ENCODE results near the gene SYTL3.

Gene SYTL3

DNA sequence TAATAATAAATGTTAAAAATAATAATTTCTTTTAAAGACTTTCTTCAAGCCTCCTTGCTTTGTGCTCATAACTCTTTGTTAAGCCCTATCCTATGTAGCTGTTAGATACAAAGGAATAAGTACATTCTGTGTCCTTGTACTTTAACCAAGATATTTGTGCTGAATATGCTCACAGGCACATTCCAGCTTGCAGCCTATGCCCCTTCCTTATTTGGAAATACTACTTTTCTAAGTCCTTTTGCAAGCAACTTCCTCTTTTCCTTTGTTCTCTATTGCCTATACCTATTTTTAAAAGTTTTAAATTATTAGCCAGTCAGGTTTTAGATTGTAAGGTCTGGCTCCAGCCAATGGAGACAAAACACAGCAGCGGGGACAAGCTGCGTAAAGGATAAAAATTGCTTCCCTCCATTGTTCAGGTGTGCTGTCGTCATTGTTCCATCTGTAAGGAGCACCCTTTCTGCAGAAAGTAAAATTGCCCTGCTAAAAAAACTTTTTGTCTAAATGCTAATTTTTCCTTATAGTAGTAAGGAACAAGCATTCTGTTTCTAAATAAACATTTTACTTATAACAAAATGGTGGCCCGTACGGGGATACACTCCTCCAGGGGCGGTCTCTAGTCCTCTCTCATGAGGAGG, 80.2 kb downstream of the SYTL3 start:
- DNase-seq (ENCODE audit: low spot score), result no peak

GRCh38 chr6:158730541-158730907, 80.7 kb downstream of the SYTL3 start:
- DNase-seq (ENCODE audit: low spot score), result no peak

DNA sequence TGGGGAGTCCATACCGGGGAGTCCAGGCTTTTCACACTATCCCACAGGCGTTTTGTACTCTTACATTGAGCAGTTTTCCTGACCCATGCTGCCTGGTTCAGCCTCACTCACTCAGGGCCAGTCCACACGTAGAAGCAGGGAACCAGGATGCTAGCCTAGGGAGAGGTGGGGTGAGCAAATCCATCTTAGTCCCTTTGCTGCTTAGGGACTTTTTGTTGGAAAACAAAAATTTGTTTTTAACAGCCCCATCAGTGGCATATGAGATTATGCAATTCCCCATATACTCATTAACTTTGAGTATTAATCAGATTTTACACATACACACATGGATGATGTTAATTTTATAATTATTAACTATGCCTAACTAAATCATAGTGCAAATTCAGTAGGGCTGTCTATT, 85.2 kb downstream of the SYTL3 start:
- no peak for DNase-seq (ENCODE audit: low spot score)

GRCh38 chr6:158737082-158737709, 87.3 kb downstream of the SYTL3 start:
- DNase-seq (ENCODE audit: low spot score), result no peak

DNA sequence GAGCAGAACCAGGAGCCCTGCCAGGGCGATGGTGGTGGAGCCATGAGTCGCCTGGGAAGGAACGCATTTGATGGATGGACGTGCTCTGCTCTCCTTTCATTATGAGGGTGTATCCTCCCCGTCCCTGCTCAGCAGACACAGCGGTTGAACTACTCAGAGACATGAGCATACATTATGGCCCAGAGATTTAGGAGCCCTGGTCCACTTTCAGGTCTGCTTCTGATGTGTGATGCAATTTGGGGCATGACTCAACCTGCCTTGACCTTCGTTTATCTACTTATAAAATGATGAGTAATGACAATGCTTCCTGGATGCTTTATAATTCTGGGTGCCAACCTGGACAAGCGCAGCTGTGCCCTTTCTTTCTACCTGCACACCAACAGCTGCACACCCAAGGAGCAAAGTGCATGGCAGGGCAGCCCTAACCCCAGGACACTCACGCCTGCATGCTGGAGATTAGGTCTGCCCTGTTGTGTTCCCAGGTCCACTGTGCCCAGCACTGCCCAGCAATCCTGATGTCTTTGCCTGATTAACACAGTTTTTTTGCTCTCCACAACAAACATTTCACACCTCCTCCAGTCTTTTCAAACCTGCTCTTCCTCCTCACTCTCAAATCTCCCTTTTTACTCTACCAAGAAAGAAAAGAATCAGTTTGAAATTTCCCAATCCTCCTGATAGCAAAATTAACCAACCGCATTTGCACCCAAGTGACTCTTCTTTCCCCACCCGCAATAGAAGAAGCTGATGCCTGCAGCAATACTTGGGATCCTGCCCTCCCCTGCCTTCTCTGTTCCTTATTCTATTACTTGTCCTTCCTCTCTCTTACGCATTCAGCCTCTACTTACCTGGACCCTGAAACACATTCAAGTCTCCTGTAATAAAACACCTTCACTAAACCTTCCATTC, 88.1 kb downstream of the SYTL3 start:
- no peak for DNase-seq (ENCODE audit: low spot score)

DNA sequence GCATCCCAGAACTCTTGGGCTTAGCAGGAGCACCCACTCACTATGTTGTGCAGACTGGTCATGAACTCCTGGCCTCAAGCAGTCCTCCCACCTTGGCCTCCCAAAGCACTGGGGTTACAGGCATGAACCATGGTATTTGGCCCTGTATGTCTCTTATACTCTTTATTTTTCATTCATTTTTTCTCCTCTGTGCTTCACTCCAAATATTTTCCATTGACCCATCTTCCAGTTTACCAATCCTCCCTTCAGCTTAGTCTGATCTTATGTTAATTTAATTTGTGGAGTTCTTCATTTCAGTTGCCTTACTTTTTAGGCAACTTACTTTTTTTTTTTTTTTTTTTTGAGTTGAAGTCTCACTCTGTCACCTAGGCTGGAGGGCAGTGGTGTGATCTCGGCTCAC, 89.8 kb downstream of the SYTL3 start:
- no peak for DNase-seq (ENCODE audit: low spot score)

GRCh38 chr6:158743033-158743651, 93.3 kb downstream of the SYTL3 start:
- no peak for DNase-seq (ENCODE audit: low spot score)

- no peak for DNase-seq (ENCODE audit: low spot score)
These were observed 95.2 kb downstream of the SYTL3 start for GRCh38 chr6:158744986-158745430.

- no peak for DNase-seq (ENCODE audit: low spot score)
These were observed 101.4 kb downstream of the SYTL3 start for GRCh38 chr6:158751224-158751623.

- DNase-seq (ENCODE audit: low spot score), result no peak
These were observed 102.1 kb downstream of the SYTL3 start for GRCh38 chr6:158751921-158752320.

DNA sequence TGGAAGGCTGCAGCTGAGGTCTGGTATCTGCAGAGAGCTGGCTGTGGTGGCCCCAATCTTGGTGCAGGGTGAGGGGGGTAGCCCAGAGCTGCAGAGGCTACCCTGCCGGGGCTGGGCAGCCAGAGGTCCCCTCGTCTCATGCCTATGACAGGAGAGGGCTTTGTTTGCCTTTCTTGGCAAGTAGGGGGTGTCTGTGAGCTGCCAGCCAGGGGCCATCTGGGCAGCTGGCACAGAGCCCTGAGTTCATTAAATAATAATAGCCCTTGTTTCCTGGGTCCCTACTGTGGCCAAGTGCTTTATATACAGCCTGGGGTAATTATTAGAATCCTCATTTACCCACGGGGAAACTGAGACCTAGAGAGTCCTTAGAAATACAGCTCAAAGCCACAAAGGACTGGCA, 102.8 kb downstream of the SYTL3 start:
- no peak for DNase-seq (ENCODE audit: low spot score)

DNA sequence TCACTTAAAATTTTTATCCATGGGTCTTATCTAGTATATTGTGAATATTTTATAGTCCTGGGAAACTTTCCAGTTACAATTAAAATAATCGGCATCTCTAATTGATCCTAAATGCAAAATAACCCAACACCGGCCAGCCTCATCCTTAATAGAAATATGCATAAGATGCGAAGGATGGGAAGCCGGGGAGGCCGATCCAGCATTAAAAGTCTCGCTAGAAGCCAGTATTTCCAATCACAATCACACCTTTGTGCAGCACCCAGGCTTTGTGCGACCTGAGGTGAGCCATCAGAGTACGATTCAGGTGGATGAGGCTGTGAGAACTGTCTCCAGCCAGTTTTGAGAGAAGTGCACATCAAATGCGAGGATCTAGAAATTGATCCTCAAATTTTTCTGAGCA, 104.0 kb downstream of the SYTL3 start:
- DNase-seq (ENCODE audit: low spot score), result no peak

DNA sequence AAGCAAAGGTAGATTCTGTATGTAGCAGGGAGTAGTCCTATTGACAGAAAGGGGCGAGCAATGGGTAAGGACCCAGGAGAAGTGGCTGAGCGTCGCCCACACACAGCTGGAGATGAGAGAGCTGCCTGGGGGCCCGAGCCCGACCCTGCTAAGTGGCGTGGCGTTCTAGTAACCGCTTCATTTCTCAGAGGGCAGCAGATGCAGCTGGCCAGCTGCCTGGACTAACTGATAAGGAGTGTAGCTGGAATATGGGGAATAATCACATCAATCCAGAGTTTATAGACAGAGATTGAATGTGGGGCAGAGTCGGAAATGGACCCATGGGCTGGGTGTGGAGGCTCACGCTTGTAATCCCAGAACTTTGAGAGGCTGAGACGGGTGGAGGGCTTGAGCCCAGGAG, 104.9 kb downstream of the SYTL3 start:
- DNase-seq (ENCODE audit: low spot score), result no peak

DNA sequence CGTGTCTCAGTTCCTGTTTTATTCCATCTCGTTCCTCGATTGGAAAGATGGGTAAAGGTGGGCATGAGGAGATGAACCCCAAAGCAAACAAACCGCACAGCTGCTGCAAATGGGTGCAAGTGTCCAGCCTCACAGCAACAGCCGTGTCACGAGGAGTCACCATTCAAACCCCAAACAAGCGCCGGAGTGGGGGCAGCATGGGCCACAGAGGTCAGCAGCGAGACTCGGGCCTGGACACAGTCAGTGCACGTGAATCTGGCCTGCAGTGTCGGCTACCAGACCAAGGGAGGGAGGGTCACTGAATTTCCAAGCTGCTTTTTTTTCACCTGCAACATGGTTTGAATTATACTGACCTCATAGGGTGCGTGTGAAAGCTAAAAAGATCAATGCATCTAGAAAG, 105.8 kb downstream of the SYTL3 start:
- no peak for DNase-seq (ENCODE audit: low spot score)

GRCh38 chr6:158756126-158756525, 106.3 kb downstream of the SYTL3 start:
- no peak for DNase-seq (ENCODE audit: low spot score)

DNA sequence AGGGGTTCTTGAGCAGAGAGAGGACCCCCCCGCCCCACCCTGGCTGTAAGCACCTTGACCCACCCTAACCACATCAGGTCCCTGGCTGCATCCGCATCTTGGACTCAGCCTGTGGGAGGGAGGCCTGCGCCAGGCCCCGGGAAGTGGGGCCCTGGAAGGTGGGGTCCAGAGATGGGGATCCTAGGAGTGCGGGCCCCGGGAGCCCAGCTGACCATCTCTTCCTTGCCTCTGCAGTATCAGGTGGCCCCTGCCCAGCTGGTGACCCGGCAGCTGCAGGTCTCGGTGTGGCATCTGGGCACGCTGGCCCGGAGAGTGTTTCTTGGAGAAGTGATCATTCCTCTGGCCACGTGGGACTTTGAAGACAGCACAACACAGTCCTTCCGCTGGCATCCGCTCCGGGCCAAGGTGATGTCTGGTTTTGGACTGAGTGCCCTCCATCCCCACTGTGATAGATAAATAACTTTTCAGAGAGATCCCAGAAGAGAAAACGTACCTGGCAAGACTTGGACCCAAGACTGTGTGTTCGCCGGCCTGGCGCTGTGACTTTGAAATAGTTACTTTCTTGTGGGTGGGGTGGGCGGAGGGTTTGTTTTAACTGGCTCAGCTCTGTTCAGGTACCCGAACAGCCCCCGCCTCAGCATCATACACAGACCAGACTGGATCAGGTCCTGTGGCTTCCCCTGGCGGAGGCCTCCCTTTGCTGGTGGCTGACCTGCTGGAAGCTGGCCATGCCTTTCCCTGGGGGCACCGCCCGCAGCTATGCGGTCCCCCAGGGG, 107.3 kb downstream of the SYTL3 start:
- DNase-seq (ENCODE audit: low spot score), result no peak

GRCh38 chr6:158757753-158758090, 107.9 kb downstream of the SYTL3 start:
- DNase-seq (ENCODE audit: low spot score), result no peak

- DNase-seq (ENCODE audit: low spot score), result no peak
These were observed 108.6 kb downstream of the SYTL3 start for GRCh38 chr6:158758451-158758860.

DNA sequence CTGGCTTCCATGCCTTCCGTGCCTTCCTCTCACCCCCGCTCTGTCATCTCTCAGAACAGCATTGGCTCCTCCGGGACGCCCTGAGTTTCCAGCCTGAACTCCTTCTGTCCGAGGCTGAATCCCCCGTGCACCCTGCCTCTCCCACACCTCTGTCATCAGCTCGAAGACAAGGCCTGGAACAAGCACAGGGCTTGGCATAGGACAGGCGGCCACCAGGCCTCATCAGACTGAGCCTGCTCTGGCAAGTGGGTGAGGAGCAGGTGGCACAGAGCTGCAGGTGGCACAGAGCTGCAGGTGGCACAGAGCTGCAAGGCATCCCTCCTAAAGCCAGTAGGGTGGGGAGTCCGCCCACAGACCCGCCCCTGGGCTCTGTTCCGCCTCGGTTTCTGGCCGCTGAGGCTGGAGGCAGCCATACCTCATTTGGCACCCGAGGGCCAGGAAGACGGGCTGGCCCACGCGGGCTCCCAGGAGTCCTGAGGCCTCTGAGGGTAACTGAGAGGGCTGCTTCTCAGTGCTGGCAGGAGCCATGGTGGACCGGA, 109.2 kb downstream of the SYTL3 start:
- DNase-seq (ENCODE audit: low spot score), result no peak

- no peak for DNase-seq (ENCODE audit: low spot score)
These were observed 110.2 kb downstream of the SYTL3 start for GRCh38 chr6:158759966-158760617.

GRCh38 chr6:158760618-158761250, 110.9 kb downstream of the SYTL3 start:
- no peak for DNase-seq (ENCODE audit: low spot score)

All from hematopoietic multipotent progenitor cell treated with erythropoietin and hydrocortisone succinate and interleukin-3 and kit ligand, for 15 days (in vitro differentiated cells).